Endothelial cell of umbilical vein (primary cell): ENCODE results near the gene FAM204A. TPM values are rescaled to one million over a fixed set of nuclear protein-coding genes. Genes with fewer than 3 reads are reported as not detected.

ENCODE experiments used
- BruUV-seq: library from RNA; stranded (reverse); fragments of 400-500 nt; replicated peaks from 2 replicates; lab custom pipeline; 2021; lab: Mats Ljungman, UMichigan
- CTCF ChIA-PET: fragments of 300-600, 350-600 bp; sonication (Branson Sonifier 250); formaldehyde crosslinking; loops from one replicate; lab custom pipeline; 2021; ENCODE audit warnings: antibody characterized with exemption, inconsistent platforms; lab: Charles Lee
- POLR2A ChIA-PET: fragments of 300-600, 350-600 bp; sonication (Branson Sonifier 250); formaldehyde crosslinking; loops from one replicate; lab custom pipeline; 2021; ENCODE audit warnings: antibody characterized with exemption, inconsistent platforms; lab: Charles Lee
- DNase-seq: peaks from one replicate; pipeline ENCODE4 v3.0.0-alpha.2; 2011; ENCODE audit warnings: low read depth, low spot score
- FAIRE-seq: peaks from 2 replicates; lab custom pipeline; 2011; peaks lifted over from hg19 to GRCh38; lab: Jason Lieb, UNC
- H2AFZ ChIP-seq: 2 replicates; pipeline ENCODE4 v1.6.0; 2012; ENCODE audit warnings: low read depth, low read length, control low read depth, inconsistent platforms
- H3K27ac ChIP-seq: 2 replicates; pipeline ENCODE4 v1.5.1; 2011; ENCODE audit warnings: low read depth, mild to moderate bottlenecking, control low read depth, low read length, moderate library complexity; ENCODE audit not compliant: insufficient read depth
- H3K27me3 ChIP-seq, 2 experiments: 2 replicates each; pipeline versions ENCODE4 v1.6.0 to v1.6.1; 2011; ENCODE audit warnings: low read length in 2 of 2, mixed read lengths in 1 of 2; ENCODE audit not compliant: control insufficient read depth in 2 of 2, insufficient read depth in 2 of 2
- H3K36me3 ChIP-seq, 2 experiments: 2 replicates in 1 of 2; 3 replicates in 1 of 2; pipeline ENCODE4 v1.5.1; 2011; ENCODE audit warnings: low read length in 2 of 2, mild to moderate bottlenecking in 1 of 2, moderate library complexity in 1 of 2; ENCODE audit not compliant: control insufficient read depth in 2 of 2, insufficient read depth in 2 of 2; ENCODE audit errors: extremely low read depth in 1 of 2
- H3K4me1 ChIP-seq: 3 replicates; pipeline ENCODE4 v1.5.1; 2011; ENCODE audit warnings: mild to moderate bottlenecking, low read length; ENCODE audit not compliant: control insufficient read depth, insufficient read depth; ENCODE audit errors: extremely low read depth
- H3K4me2 ChIP-seq: 2 replicates; pipeline ENCODE4 v1.6.1; 2011; ENCODE audit warnings: low read length, control low read depth, mixed read lengths; ENCODE audit not compliant: insufficient read depth
- H3K4me3 ChIP-seq, 3 experiments: fragments of 200-600 bp in 1 of 3; sonication (generic), shearing (Covaris generic) in 1 of 3; replicated peaks in 1 of 3; 2 replicates each; pipeline ENCODE4 v1.5.1; 2011 to 2016; ENCODE audit warnings: control low read depth in 3 of 3, low read length in 3 of 3, mild to moderate bottlenecking in 2 of 3, inconsistent platforms in 1 of 3, low read depth in 1 of 3, moderate library complexity in 1 of 3; ENCODE audit not compliant: insufficient read depth in 1 of 3
- H3K79me2 ChIP-seq: 2 replicates; pipeline ENCODE4 v1.6.0; 2012; ENCODE audit warnings: low read length, inconsistent platforms; ENCODE audit not compliant: control insufficient read depth, insufficient read depth
- H3K9ac ChIP-seq: replicated peaks from 2 replicates; pipeline ENCODE3; 2011; ENCODE audit warnings: low read length, control low read depth; ENCODE audit not compliant: insufficient read depth; ENCODE audit errors: extremely low read depth
- H3K9me1 ChIP-seq: replicated peaks from 3 replicates; pipeline ENCODE4 v1.6.0; 2011; ENCODE audit warnings: mild to moderate bottlenecking, low read length; ENCODE audit not compliant: control insufficient read depth, insufficient read depth; ENCODE audit errors: extremely low read depth
- H3K9me3 ChIP-seq: replicated peaks from 2 replicates; pipeline ENCODE4 v1.5.1; 2012; ENCODE audit warnings: low read length, inconsistent platforms; ENCODE audit not compliant: control insufficient read depth, insufficient read depth
- H4K20me1 ChIP-seq: replicated peaks from 2 replicates; pipeline ENCODE3; 2011; ENCODE audit warnings: mild to moderate bottlenecking, low read length; ENCODE audit not compliant: control insufficient read depth, insufficient read depth; ENCODE audit errors: extremely low read depth
- EZH2 ChIP-seq: IDR thresholded peaks from 2 replicates; pipeline ENCODE4 v1.6.1; 2012; ENCODE audit warnings: borderline replicate concordance, low read depth, mild to moderate bottlenecking, moderate library complexity, low read length, inconsistent platforms; ENCODE audit not compliant: severe bottlenecking
- FOS ChIP-seq: IDR thresholded peaks from 2 replicates; pipeline ENCODE4 v1.6.1; 2011; ENCODE audit warnings: mild to moderate bottlenecking, low read length, moderate library complexity, borderline replicate concordance; ENCODE audit not compliant: insufficient read depth
- GATA2 ChIP-seq: IDR thresholded peaks from 2 replicates; pipeline ENCODE4 v1.7.0; 2011; ENCODE audit warnings: low read depth, mild to moderate bottlenecking, moderate library complexity, mixed read lengths, low read length; ENCODE audit not compliant: insufficient read length, insufficient read depth
- JUN ChIP-seq: IDR thresholded peaks from 2 replicates; pipeline ENCODE4 v1.6.1; 2011; ENCODE audit warnings: borderline replicate concordance, low read depth; ENCODE audit not compliant: insufficient read length, insufficient read depth
- MYC ChIP-seq: IDR thresholded peaks from one replicate; pipeline ENCODE4 v1.6.1; 2011; ENCODE audit warnings: mild to moderate bottlenecking, low read depth, low read length
- POLR2A ChIP-seq: IDR thresholded peaks from 2 replicates; pipeline ENCODE4 v1.6.1; 2012; ENCODE audit warnings: low read depth, mild to moderate bottlenecking, control low read depth, low read length
- POLR2AphosphoS5 ChIP-seq: IDR thresholded peaks from 2 replicates; pipeline ENCODE4 v1.6.1; 2012; ENCODE audit warnings: low read depth, mild to moderate bottlenecking, control low read depth, low read length, moderate library complexity; ENCODE audit not compliant: insufficient read depth
- dilution Hi-C: fragments of 300-500 bp; cut with MboI; formaldehyde crosslinking; loops from one replicate; pipeline ENCODE4 v1.15.0; 2019; ENCODE audit warnings: low sequenced_read_pairs; ENCODE audit not compliant: extremely low pct_ligation_motif_present
- intact Hi-C: fragments of 100-400 bp; cut with micrococcal nuclease; formaldehyde crosslinking; loops from one replicate; pipeline ENCODE4 v1.10.0; 2022
- polyA plus RNA-seq, 4 experiments: library from polyadenylated mRNA; depleted of rRNA in 3 of 4; stranded (reverse) in 3 of 4; unstranded in 1 of 4; fragments of >200 nt; gene quantifications; 2 replicates each; pipeline versions ENCODE4 v1.2.1 to v1.2.3, GENCODE V29; 2011 to 2012; ENCODE audit warnings: missing spikeins in 1 of 4
- total RNA-seq: library from RNA; stranded (reverse); gene quantifications from 2 replicates; pipeline ENCODE4 v1.2.3, GENCODE V29; 2021
- TF ChIP-seq, protein P1 (sequence below), 2 donors: IDR thresholded peaks; 1 replicate in 1 of 2; 2 replicates in 1 of 2; pipeline ENCODE4 v1.5.1; 2011; ENCODE audit warnings: low read length in 2 of 2, mild to moderate bottlenecking in 2 of 2, moderate library complexity in 2 of 2, control low read depth in 1 of 2, inconsistent platforms in 1 of 2, low read depth in 1 of 2; ENCODE audit not compliant: insufficient read depth in 1 of 2; ENCODE audit errors: extremely low read depth in 1 of 2
- TF ChIP-seq, protein P2 (sequence below): IDR thresholded peaks from 2 replicates; pipeline ENCODE4 v1.6.1; 2011; ENCODE audit not compliant: insufficient read depth, insufficient read length

FAM204A gene
- total and polyA plus RNA-seq, 2 donors (not counting 3 experiments of a cell fraction or from before 2014, with no cell fraction given) = 11.1 to 73.7 TPM

DNA sequence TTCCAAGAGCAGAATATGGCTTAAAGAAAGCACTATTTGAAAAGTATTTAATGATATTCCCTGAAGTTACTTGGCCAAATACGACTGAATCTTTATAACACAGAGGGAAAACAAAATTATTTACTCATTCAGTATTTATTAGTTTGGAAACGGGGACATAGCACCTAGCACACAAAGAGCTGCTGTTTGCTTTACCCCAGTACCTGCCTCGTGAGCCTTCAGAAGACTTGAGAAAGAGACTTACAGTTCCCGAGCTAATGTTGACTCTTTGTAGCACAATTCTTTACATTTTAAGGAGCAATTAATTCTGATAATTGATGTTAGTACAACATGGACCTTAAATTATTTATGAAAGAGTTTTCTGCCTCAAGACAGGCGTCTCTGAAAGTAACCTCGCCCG is 88.7 kb downstream of the FAM204A start:
- POLR2A ChIA-PET = no interaction called here
- no TSS peak for BruUV-seq
- H3K9me1 ChIP-seq = no peaks in the 10 kb centered on the region
- no peak overlapping the region for H3K4me2 ChIP-seq
- no peaks in the 10 kb centered on the region for H3K9me3 ChIP-seq
- no peak overlapping the region for H3K27ac ChIP-seq
- H3K36me3 ChIP-seq = no peaks in the 10 kb centered on the region
- H3K4me3 ChIP-seq = no peak overlapping the region
- intact Hi-C loops = no loop called here
- peaks cover 7% of the 10 kb centered on the region in 2 experiments for H3K27me3 ChIP-seq
- no peak for DNase-seq
- dilution Hi-C loops = no loop called here
- no peak for FAIRE-seq
- CTCF ChIA-PET = no interaction called here
- no peak overlapping the region for H2AFZ ChIP-seq
- no peaks in the 10 kb centered on the region for H4K20me1 ChIP-seq
- no peak overlapping the region for H3K9ac ChIP-seq
- no peaks in the 10 kb centered on the region for H3K79me2 ChIP-seq
- H3K4me1 ChIP-seq = no peaks in the 10 kb centered on the region
- no peak for TF ChIP-seq GATA2
- TF ChIP-seq, protein P1, sequence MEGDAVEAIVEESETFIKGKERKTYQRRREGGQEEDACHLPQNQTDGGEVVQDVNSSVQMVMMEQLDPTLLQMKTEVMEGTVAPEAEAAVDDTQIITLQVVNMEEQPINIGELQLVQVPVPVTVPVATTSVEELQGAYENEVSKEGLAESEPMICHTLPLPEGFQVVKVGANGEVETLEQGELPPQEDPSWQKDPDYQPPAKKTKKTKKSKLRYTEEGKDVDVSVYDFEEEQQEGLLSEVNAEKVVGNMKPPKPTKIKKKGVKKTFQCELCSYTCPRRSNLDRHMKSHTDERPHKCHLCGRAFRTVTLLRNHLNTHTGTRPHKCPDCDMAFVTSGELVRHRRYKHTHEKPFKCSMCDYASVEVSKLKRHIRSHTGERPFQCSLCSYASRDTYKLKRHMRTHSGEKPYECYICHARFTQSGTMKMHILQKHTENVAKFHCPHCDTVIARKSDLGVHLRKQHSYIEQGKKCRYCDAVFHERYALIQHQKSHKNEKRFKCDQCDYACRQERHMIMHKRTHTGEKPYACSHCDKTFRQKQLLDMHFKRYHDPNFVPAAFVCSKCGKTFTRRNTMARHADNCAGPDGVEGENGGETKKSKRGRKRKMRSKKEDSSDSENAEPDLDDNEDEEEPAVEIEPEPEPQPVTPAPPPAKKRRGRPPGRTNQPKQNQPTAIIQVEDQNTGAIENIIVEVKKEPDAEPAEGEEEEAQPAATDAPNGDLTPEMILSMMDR (IDR thresholded peaks at IDR 0.05; ENCODE audit: extremely low read depth in 1 of 2, insufficient read depth in 1 of 2, low read depth in 1 of 2, low read length in 2 of 2) = no peak

DNA sequence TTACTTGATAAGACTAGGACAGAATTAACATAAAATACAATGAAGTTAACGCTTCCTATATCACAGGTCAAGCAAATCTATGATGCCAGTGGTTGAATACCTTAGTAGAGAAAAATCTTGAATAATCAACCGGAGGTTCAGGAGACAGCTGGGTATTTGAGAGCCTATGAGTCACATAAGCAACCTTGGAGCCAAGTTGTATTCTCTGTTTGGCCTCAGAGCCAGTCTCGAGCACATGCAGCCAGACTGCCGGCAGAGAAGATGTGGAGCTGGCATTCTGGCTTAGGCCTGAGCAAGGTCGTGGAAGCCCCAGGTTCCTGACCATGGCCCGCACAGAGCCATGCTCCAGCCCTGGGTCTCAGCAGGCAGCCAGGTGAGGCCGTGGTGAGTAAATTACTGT is 90.3 kb downstream of the FAM204A start:
- Histone ChIP-seq H3K27me3 (peaks cover 10% of the 10 kb centered on the region in 2 experiments), H3K4me2 (no peak overlapping the region), H3K79me2 (no peaks in the 10 kb centered on the region), H3K9me3 (no peaks in the 10 kb centered on the region), H3K27ac (no peak overlapping the region), H3K4me1 (no peaks in the 10 kb centered on the region), H2AFZ (no peak overlapping the region), H3K36me3 (no peaks in the 10 kb centered on the region), H3K9ac (no peak overlapping the region), H3K4me3 (no peak overlapping the region), H4K20me1 (no peaks in the 10 kb centered on the region), H3K9me1 (no peaks in the 10 kb centered on the region)
- no peak for DNase-seq
- no peak for FAIRE-seq
- intact Hi-C loops (no loop called here), dilution Hi-C loops (no loop called here)
- ChIA-PET CTCF (interaction anchor here (1.0 kb wide), 1 partner anchor 8 kb away, joined by 3 read pairs; no protein-coding TSS in a partner anchor), POLR2A (no interaction called here)
- no TSS peak for BruUV-seq
- TF ChIP-seq JUN = no peak
- no peak for TF ChIP-seq EZH2
- TF ChIP-seq FOS = no peak
- TF ChIP-seq MYC = no peak
- TF ChIP-seq, protein P1 (IDR thresholded peaks at IDR 0.05; ENCODE audit: extremely low read depth in 1 of 2, insufficient read depth in 1 of 2, low read depth in 1 of 2, low read length in 2 of 2) = no peak
- no peak for TF ChIP-seq POLR2A
- TF ChIP-seq POLR2AphosphoS5 = no peak
- TF ChIP-seq, protein P2, sequence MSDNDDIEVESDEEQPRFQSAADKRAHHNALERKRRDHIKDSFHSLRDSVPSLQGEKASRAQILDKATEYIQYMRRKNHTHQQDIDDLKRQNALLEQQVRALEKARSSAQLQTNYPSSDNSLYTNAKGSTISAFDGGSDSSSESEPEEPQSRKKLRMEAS = no peak
- TF ChIP-seq GATA2 = no peak
